NCI-H2196 (cell line): ENCODE results near the gene DKKL1.

ENCODE experiments used
- DNase-seq: peaks from one replicate; lab custom pipeline; 2025; ENCODE audit not compliant: unreplicated experiment; lab: John Stamatoyannopoulos, UW

The DKKL1 gene

DNA sequence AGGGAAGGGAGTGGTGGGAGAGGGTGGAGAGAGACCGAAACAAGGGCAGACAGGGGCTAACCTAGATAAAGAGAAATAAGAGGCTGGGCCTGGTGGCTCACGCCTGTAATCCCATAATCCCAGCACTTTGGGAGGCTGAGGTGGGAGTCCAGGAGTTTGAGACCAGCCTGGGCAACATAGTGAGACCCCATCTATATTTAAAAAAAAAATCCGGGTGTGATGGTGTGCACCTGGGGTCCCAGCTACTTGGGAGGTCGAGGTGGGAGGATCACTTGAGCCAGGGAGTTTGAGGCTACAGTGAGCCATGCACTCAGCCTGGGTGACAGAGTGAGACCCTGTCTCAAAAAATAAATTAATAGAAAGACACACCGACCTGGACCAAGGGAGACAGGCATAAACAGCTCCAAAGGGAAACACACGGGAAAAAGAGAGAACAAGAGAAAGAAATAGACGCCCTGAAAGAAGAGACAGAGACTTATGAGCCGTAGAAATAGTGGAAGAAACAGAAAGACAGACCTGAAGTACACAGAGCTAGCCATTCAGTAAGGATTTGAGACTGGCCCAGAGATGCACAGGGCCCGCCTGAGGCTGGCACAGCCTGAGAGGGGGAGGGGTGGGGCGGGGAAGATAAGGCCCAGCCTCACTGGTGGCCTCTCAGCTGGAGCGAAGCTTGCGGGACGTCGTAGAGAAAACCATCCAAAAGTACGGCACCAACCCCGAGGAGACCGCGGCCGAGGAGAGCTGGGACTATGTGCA, 26.2 kb upstream of the DKKL1 start:
- no peak for DNase-seq

DNA sequence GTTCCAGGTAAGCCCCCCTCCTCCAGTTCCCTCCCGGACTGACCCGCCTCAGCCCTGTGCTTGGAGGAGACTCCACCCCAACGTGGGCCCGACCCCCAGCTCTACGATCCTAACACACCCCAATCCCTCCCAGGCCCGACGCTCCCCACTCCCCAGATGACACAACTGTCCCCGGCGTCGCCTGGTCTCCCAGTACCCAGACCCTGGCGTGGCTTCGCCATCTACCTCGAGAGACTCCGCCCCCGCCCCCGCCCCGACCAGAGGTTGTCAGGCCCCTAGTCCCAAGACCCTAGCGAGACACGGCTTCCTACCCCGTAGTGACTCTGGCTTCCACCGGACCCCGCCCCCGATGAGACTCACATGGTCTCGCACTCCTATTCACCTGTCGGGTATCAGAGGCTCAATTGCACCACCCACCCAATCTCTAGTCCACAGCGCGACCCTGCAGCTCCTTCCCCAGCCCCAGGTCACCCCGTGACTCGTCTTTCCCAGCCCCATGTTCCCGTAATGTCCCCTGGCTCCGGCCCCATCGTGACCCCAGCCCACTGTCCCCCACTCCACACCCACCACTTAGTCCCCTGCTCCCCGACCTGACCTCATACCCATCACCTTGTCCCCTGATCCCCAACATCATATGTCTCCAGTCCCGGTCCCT, 25.5 kb upstream of the DKKL1 start:
- DNase-seq: no peak

DNA sequence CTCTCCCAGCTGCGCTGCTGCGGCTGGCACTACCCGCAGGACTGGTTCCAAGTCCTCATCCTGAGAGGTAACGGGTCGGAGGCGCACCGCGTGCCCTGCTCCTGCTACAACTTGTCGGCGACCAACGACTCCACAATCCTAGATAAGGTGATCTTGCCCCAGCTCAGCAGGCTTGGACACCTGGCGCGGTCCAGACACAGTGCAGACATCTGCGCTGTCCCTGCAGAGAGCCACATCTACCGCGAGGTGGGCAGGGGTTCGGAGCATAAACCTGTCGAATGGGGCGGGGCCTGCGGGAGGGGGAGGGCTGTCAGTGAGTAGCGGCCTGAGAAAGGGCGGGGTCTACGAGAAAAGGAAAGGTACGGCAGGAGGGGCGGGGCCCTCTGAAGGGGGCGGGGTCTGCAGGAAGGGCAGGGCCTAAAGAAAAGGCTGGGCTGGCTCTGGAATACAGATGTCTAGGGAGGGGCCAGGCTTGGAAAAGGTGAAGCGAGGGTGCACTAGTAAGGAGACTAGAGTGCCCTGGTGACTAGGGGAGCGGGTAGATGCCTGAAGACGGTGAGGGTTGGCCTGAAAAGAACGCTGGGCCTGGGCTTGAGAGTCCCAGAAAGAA, 24.9 kb upstream of the DKKL1 start:
- peak; percentile 89 for DNase-seq

- peak; percentile 97 for DNase-seq
These were observed 24.2 kb upstream of the DKKL1 start for GRCh38 chr19:49339301-49340068.

DNA sequence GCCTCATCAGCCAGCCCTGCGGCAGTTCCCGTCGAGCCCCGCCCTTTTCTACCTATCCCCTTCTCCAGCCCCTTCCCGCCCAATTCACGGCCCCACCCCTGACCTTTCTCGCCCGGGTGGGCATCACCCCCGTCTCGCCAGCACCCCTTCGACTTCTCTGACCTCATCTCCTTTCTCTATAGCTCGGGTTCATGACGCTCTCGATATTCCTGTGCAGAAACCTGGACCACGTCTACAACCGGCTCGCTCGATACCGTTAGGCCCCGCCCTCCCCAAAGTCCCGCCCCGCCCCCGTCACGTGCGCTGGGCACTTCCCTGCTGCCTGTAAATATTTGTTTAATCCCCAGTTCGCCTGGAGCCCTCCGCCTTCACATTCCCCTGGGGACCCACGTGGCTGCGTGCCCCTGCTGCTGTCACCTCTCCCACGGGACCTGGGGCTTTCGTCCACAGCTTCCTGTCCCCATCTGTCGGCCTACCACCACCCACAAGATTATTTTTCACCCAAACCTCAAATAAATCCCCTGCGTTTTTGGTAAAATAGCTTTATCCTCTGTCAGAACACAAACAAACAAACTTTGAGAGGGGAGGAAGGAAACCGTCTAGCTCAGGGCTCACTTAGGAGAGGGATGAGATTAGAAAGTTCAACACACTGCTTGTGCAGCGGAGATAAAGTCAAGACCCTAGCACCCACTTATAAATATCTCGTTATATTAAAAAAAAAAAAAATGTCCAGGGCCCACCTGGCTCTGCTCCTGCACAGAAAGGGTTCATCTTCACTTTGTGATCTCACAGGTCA, 23.4 kb upstream of the DKKL1 start:
- DNase-seq: peak; percentile 84

DNA sequence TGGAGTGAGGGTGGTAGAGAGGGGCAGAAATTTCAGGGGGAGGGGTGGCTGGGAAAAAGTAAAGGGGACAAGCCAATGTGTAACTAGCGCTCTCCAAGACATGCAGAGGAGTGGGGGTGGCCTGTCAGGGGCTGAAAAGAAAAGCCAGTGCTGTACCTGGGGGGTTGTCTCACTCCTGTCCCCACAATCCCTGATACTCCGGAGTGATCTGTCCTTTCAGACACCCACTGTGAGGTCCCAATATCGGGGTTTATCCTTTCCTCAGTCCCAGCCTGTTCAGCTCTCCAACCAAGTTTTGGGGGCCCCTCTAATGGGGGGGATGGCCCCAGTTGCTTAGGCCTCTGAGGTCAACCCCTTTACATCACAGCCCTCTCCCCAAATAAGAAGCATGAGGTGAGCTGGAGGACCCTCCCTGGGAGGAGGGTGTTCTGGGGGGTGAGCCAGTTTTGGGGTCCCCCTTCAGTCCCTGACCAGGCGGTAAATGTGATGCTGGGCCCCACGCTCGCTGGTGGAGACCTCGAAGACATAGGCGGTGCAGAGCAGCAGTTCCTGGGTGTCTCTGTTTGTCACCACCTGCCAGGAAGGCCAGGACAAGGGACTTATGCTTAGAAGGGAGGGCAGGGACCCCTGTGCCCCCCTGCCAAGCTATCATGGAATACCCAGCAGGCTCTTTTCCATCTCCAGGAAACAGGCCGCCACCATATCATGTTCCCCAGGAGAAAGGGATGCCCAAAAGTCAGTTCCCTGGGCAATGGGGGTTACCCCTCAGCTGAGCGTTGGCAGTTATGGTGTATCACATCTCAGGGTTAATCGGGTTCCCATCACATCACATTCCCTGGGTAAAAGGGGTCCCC, 22.6 kb upstream of the DKKL1 start:
- no peak for DNase-seq

DNA sequence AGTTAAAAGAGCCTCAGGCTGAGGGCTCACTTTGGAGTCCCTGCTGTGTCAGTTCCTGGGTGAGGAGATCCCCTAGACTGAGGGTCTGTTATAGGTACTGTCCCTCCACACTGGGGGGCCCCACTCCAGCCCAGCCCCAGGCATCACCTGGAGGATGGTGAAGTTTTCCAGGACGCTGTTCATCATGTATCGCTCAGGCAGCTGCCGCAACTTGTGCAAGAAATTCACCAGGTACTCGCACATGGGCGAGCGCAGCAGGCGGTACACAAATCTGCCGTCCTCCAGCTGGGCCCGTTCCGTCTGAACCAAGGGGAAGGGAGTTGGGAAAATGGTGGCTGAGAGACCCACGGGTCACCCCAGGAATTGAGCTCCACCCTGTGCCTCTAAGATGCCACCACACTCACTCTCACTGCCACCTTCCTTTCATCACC, 21.4 kb upstream of the DKKL1 start:
- no peak for DNase-seq

DNA sequence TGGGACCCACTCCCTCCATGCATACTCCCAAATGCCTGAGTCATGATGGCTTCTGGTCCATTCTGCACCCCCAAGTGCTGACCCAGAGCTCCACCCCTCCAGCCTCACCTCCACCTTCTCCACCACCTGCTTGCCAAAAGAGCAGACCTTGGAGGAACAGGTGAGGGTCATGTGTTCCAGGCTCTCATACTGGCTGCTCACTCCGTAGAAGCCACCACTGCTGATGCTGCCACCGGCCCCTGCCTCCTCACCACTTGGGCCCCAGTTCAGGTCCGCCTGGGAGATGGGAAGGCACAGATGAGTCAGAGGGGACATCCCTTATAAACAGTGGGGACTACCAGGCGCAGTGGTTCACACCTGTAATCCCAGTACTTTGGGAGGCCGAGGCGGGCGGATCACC, 20.6 kb upstream of the DKKL1 start:
- DNase-seq: no peak

DNA sequence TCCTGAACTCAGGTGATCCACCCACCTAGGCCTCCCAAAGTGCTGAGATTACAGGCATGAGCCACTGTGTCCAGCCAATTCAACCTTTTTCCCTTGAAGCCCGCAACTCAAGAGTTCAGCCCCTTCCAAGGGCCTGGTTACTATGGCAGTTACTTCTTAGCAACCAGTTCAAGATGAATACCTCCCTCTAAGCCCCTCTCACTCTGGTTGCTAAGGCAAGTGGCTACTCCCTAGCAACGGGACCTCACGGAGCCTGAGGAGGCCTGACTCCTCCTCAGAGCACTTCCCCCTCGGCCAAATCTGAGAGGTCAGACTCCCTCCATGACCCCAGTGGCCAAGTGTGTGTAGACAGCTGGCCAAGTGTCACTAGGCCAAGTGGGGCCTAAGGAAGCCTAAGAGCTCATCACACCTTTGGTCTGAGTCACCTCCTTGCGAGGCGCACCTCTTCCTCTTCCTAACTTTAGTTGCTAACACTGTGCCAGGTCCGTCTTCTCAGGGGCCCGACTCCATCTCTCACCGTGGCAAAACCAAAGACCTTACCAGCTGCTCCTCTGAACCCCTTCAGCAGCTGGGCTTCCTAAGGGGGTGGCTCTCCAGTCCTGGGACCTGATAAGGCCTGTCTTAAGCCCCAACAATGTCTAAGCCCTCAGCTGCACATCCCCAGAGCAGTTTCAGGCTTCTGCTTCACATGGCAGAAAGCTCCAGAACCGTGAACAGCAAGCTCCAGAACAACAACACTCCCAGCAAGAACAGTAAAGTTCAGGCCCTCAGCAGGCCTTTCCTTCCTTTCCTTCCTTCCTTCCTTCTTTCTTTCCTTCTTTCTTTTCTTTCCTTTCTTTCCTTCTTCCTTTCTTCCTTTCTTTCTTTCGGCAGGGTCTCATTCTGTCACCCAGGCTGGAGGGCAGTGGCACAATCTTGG, 18.9 kb upstream of the DKKL1 start:
- no peak for DNase-seq

GRCh38 chr19:49347191-49347590, 16.5 kb upstream of the DKKL1 start:
- DNase-seq: no peak

- DNase-seq: peak; percentile 56
These were observed 15.8 kb upstream of the DKKL1 start for GRCh38 chr19:49347835-49348234.

DNA sequence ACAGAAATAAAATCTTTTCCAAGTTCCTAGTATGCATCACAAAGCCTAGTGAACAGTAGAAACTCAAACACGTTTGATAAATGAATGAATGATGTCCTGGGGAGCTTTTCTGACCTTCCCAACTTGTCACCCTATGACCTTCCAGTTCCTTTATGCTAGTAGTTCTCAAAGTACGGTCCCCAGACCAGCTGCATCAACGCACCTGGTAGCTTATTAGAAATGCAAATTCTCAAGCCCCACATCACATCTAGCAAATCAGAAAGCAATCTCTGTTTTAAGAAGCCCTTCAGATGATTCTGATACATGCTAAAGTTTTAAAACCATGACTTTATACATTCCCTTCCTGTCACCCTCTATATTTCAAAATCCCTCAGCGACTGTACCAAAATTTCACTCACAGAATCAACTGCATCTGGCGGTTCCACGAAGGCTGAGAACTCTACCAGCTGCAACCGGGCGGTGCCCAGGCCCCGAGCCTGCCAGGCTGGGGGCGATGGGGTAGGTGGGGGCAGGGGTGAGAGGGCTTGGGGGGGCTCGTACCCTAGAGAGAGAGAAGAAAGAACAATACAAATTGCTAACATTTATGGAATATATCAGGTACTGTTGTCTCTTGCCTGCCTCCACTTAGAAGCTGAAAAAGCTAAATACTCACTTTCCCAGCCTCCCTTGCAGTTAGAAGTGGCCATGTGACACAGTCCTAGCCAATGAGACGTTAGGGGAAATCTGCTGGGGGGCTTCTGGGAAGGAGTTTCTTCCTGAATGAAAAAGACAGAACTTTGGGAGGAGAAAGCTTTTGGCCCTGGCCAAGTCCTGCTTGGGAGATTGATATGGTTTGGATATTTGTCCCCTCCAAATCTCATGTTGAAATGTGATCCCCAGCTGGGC, 15.1 kb upstream of the DKKL1 start:
- DNase-seq: no peak

- DNase-seq: no peak
These were observed 14.1 kb upstream of the DKKL1 start for GRCh38 chr19:49349567-49349966.

GRCh38 chr19:49355909-49356353, 7.7 kb upstream of the DKKL1 start:
- no peak for DNase-seq

DNA sequence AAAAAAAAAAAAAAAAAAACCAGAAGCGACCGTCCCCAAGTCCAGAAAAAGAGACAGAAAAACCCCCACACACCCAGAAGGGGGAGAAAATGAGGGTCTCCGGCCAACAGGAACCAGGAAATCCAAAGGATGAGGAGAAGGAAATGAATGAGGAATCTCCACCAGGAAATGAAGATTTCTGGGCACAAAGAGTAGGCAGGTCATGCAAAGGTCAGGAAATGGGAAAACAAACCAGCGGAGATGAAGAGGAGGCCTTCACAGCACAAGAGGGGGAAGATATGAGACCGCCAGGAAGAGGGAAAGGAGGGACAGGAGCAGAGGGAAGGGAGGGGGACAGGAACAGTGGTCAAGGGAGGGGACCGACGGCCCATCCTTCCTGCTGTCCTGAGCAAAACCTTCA, 7.3 kb upstream of the DKKL1 start:
- no peak for DNase-seq

- DNase-seq: no peak
These were observed 6.5 kb upstream of the DKKL1 start for GRCh38 chr19:49357186-49357585.
